22Rv1 (cell line): Measurements from ENCODE around the gene COA8.
A peak's percentile ranks its signal among the peaks of the same experiment; 100 is the strongest.

Experiments
- H3K27ac ChIP-seq: fragments of 450-650 bp; 2 replicates; pipeline ENCODE4 v1.5.1; 2017
- ZFX ChIP-seq: fragments of 450-650 bp; IDR thresholded peaks from 2 replicates; pipeline ENCODE4 v1.6.1; 2017; ENCODE audit warnings: antibody characterized with exemption, borderline replicate concordance
- TF ChIP-seq, protein P1 (sequence below): fragments of 450-650 bp; IDR thresholded peaks from 2 replicates; pipeline ENCODE4 v1.5.1; 2017; ENCODE audit warnings: mild to moderate bottlenecking

Gene COA8

DNA sequence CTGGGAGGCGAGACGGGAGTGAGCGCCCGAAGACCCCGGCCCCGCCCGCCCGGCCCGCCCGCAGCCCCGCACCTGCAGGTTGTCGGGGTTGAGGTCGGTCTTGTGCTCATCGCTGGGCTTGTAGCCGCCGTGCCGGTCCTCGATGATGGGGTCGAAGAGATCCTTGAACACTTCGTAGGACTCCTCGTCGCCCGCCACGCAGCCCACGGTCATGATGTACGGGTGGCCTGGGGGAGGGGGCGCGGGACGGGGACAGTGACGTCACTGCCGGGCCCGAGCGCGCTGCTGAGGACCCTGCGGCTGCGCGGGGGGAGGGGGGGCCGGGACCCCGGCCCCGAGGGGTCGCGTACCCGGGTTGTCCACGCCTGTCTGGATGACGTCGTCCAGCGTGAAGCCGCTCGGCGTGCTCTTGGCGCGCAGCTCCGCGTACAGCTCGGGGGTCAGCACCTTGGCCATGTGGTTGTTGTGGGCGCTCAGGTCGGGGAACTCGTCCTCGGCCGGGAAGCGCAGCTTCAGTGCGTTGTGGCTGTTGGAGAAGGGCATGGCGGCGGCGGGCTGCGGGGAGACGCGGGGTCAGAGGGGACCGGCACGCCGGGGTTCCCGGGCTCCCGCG lies 40.7 kb upstream of the COA8 start:
- TF ChIP-seq ZFX = no peak
- TF ChIP-seq, protein P1, sequence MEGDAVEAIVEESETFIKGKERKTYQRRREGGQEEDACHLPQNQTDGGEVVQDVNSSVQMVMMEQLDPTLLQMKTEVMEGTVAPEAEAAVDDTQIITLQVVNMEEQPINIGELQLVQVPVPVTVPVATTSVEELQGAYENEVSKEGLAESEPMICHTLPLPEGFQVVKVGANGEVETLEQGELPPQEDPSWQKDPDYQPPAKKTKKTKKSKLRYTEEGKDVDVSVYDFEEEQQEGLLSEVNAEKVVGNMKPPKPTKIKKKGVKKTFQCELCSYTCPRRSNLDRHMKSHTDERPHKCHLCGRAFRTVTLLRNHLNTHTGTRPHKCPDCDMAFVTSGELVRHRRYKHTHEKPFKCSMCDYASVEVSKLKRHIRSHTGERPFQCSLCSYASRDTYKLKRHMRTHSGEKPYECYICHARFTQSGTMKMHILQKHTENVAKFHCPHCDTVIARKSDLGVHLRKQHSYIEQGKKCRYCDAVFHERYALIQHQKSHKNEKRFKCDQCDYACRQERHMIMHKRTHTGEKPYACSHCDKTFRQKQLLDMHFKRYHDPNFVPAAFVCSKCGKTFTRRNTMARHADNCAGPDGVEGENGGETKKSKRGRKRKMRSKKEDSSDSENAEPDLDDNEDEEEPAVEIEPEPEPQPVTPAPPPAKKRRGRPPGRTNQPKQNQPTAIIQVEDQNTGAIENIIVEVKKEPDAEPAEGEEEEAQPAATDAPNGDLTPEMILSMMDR = no peak
- peak overlapping the region; percentile 96 for H3K27ac ChIP-seq

DNA sequence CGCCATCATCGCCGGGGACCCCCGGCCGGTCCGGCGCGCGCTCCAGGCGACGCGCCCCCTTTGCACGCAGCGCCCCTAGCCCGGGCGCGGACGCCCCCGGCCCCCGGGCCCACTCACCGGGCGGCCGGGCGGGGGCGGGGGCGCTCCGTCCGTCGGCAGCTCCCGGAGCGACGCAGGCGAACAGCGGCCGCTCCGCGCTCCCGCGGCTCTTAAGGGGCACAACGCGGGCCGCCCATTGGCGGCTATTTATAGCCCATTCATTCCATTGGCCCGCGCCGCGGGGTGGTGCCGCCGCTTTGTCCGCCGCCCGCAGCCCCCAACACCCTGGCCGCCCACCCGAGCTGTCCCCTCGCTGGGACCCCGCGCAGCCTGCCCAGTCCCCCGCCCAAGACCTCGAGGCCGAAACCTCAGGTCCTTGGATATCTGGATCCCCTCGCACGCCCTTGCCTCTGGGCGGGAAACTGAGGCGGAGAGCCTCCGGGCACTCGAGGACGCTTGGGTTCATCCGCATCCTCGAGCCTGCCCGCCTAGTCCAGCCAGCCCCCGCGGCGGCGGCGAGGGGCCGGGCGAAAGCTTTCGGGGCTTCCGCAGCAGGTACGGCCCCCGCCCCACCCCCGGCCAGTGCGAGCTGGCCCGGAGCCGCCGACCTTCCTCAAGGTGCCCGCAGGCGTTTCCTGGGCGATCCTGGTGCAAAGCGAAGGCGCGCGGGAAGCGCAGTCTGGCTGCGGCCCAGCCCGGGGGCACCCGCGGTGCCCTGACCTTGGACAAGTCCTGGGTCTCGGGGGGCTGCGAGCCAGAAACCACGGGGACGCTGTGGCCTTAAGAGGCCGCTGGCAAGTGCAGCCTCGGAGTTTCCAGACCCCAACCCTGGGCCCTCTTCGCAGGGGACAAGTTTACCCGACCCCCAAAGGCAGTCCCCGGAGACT lies 39.8 kb upstream of the COA8 start, which contains the start of gene CKB:
TSS of gene CKB (minus strand) at position 182 of the 926 bp plus-strand sequence. CDS start 337 bp downstream, outside the sequence.
- H3K27ac ChIP-seq = peak within 1 kb of the TSS; percentile 96
- TF ChIP-seq, protein P1 = no peak
- TF ChIP-seq ZFX = no peak

DNA sequence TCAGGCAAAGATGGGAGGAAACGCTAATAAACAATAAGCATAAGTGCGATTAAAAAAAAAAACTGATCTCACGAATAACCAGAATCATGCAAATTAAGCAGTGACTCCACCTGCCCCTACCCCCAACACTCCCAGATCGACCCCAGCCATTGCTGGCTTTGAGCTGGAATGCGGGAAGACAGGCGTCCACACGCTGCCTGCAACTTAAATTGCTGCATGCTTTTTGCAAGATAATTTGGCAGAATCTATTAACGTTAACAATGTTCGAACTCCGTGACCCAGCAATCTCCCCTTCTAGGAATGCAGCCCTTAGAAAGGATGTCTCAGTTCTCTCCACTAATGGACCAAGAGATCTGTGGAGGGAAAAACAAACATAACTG lies 39.2 kb upstream of the COA8 start:
- TF ChIP-seq, protein P1 = no peak
- TF ChIP-seq ZFX = no peak

DNA sequence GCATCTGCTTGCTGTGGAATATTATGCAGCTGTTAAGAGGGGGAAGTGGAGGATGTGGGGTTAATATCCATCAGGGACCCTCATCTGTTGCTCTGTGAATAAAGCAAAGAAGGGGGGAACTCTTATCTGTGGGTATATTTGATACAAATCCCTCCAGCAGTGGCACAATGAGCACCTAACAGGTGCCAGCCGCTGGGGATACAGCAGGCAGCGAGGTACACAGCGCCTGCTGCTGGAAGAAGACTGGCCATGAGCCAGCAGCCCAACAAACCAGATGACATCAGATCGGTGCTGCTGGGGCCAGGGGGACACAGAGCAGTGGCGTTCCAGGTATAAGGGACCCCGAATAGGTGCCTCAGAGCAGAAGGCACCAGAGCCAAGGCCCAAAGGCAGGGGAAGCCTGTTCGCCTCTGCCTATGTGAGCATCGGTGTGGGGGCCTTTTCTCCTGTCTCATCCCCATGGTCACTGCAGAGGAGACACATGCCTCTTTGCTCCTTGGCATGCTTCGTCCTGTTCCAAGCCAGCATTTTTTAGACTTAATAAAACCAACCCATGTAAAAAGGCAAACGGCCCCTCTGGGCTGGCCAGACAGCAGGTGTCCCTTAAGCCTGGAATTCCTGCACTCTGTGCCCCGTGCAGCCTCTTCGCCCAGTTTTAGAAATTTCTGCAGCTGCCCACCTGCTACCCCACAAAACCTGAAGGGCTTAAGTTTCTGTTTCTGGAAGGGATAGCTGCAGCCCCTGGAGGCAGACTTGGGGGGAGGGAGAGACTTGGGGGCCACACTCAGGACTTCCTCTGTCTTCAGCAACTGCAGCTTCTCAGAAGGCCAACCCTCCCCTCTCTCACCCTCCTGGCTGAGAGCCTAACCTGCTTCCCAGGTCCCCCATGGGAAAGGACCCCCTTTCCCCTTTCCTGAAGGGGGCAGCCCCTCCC lies 38.5 kb upstream of the COA8 start:
- H3K27ac ChIP-seq = peak overlapping the region; percentile 96
- TF ChIP-seq, protein P1 = peak; percentile 22; the same call in 1 of the 2 replicates
- no peak for TF ChIP-seq ZFX

More for the DNA sequence above, 39.2 kb upstream of the COA8 start:
- H3K27ac ChIP-seq = peak overlapping the region; percentile 96

DNA sequence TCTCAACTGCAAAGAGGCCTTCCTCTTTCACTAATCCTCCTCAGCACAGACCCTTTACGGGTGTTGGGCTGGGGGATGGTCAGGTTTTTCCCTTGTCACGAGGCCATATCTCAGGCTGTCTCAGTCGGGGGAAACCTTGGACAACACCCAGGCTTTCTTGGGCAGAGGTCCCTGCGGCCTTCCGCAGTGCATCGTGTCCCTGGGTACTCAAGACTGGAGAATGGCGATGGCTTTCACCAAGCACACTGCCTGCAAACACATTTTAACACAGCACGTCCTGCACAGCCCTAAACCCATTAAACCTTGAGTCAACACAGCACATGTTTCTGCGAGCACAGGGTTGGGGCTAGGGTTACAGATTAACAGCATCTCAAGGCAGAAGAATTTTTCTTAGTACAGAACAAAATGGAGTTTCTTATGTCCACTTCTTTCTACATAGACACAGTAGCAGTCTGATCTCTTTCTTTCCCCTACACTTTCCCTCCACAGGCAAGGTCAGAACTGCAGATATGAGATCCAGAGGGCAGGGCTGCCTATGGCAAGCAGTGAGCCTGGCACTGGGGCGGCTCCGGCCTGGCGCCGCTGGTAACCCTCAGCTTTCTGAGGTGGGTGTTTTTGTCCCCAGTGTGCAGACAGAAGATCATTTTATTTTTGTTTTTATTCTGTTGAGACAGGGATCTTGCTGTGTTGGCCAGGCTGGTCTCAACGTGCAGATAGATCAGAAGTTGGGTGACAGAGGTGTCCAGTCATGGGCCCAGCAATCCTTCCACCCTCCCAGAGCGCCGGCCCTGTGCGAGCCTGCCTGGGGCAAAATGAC lies 37.1 kb upstream of the COA8 start:
- peak overlapping the region; percentile 96 for H3K27ac ChIP-seq

DNA sequence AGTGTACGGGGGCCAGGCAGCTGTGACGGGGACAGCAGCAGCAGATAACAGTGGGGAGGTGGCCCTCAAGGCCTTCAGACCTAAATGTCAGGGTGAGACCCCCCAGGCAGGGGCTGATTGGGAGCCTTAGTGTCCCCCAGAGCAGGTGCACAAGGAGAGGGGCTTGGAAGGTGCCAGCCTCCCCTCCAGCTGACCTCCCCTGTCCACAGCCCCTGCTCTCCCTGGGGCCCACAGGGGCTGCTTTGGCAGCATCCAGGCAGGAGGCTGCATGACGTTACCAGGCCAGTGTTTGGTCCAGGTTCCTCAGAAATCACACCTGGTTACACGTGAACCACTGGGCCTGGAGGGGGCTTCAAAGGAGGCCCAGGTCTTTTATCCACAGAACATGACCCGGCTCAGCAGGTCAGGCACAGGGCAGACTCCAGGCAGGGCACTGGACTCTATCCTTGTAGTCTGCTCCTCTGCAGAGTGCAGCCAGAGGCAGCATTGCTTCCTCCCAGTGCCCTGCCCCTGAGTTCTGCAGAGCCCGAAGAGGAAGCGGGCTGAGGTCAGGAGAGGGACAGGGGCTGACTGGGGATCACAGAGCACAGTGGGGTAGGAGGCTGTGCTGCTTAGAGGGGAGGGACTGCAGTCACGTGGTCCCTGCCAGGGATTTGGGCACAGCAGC lies 36.4 kb upstream of the COA8 start:
- no peak for TF ChIP-seq ZFX
- TF ChIP-seq, protein P1 = no peak
- H3K27ac ChIP-seq = peak overlapping the region; percentile 96
